CD4-positive, alpha-beta memory T cell (primary cell): ENCODE results near the gene FGL2. TPM values are rescaled to one million over a fixed set of nuclear protein-coding genes. Genes with fewer than 3 reads are reported as not detected.

ENCODE experiments used
- CTCF ChIA-PET: fragments of 350-600 bp; sonication (Branson Sonifier 250); formaldehyde crosslinking; loops from one replicate; lab custom pipeline; 2021; ENCODE audit warnings: inconsistent platforms; ENCODE audit not compliant: partially characterized antibody; lab: Charles Lee
- POLR2A ChIA-PET: fragments of 350-600 bp; sonication (Branson Sonifier 250); formaldehyde crosslinking; loops from one replicate; lab custom pipeline; 2021; ENCODE audit not compliant: partially characterized antibody; lab: Charles Lee
- DNase-seq, 5 donors: peaks; one replicate each; pipeline versions ENCODE4 v3.0.0 to v3.0.0-alpha.2; 2020 to 2022; ENCODE audit warnings: mixed read lengths in 1 of 5
- H3K27ac ChIP-seq: one replicate; pipeline ENCODE4 v1.7.0; 2013; ENCODE audit warnings: low read depth, low read length
- H3K27me3 ChIP-seq: 2 replicates; pipeline ENCODE4 v1.7.0; 2013; ENCODE audit warnings: mild to moderate bottlenecking, low read length, moderate library complexity; ENCODE audit not compliant: insufficient read depth
- H3K36me3 ChIP-seq: 2 replicates; pipeline ENCODE4 v1.7.0; 2013; ENCODE audit warnings: mild to moderate bottlenecking, low read length, moderate library complexity; ENCODE audit not compliant: insufficient read depth
- H3K4me1 ChIP-seq: 2 replicates; pipeline ENCODE4 v1.7.0; 2013; ENCODE audit warnings: mild to moderate bottlenecking, low read length, moderate library complexity; ENCODE audit not compliant: insufficient read depth
- H3K4me3 ChIP-seq, 2 donors: one replicate each; pipeline ENCODE4 v1.7.0; 2013; ENCODE audit warnings: low read length in 2 of 2, mild to moderate bottlenecking in 1 of 2
- H3K9me3 ChIP-seq, 2 donors: one replicate each; pipeline ENCODE4 v1.7.0; 2013; ENCODE audit warnings: low read length in 2 of 2, control low read depth in 1 of 2; ENCODE audit not compliant: control insufficient read depth in 1 of 2
- H3K27ac Mint-ChIP-seq, 7 donors: one replicate each; pipeline ENCODE4 v1.8.0; 2020 to 2021; ENCODE audit warnings: mixed read lengths in 7 of 7, mild to moderate bottlenecking in 6 of 7, inconsistent platforms in 3 of 7, moderate library complexity in 3 of 7
- H3K27me3 Mint-ChIP-seq, 2 donors: one replicate each; pipeline ENCODE4 v1.8.0; 2020 to 2021; ENCODE audit warnings: mixed read lengths in 2 of 2
- H3K36me3 Mint-ChIP-seq, 2 donors: one replicate each; pipeline ENCODE4 v1.8.0; 2020 to 2021; ENCODE audit warnings: mixed read lengths in 2 of 2, inconsistent platforms in 1 of 2, mild to moderate bottlenecking in 1 of 2
- H3K4me1 Mint-ChIP-seq, 4 donors: one replicate each; pipeline ENCODE4 v1.8.0; 2020 to 2021; ENCODE audit warnings: mixed read lengths in 4 of 4, mild to moderate bottlenecking in 1 of 4
- H3K4me3 Mint-ChIP-seq, 8 donors: one replicate each; pipeline ENCODE4 v1.8.0; 2020 to 2021; ENCODE audit warnings: mixed read lengths in 8 of 8, mild to moderate bottlenecking in 7 of 8, moderate library complexity in 6 of 8, inconsistent platforms in 3 of 8
- H3K9me3 Mint-ChIP-seq, 8 donors: one replicate each; pipeline ENCODE4 v1.8.0; 2020 to 2021; ENCODE audit warnings: mixed read lengths in 8 of 8, mild to moderate bottlenecking in 5 of 8, inconsistent platforms in 3 of 8, moderate library complexity in 1 of 8
- intact Hi-C: fragments of 100-400 bp; cut with micrococcal nuclease; formaldehyde crosslinking; loops from one replicate; pipeline ENCODE4 v1.15.1; 2023
- polyA plus RNA-seq, 2 donors: library from polyadenylated mRNA; unstranded; fragments of 300-500 nt; fragmentation: Illumina TruSeq; gene quantifications; one replicate each; pipeline ENCODE4 v1.2.3, GENCODE V29; 2021
- total RNA-seq, 2 experiments: library from RNA; stranded (reverse); gene quantifications; one replicate each; pipeline ENCODE4 v1.2.3, GENCODE V29; 2021

FGL2 gene
- total and polyA plus RNA-seq, 4 experiments from 2014 or later: 2.5 to 4.6 (median 3.7) TPM

DNA sequence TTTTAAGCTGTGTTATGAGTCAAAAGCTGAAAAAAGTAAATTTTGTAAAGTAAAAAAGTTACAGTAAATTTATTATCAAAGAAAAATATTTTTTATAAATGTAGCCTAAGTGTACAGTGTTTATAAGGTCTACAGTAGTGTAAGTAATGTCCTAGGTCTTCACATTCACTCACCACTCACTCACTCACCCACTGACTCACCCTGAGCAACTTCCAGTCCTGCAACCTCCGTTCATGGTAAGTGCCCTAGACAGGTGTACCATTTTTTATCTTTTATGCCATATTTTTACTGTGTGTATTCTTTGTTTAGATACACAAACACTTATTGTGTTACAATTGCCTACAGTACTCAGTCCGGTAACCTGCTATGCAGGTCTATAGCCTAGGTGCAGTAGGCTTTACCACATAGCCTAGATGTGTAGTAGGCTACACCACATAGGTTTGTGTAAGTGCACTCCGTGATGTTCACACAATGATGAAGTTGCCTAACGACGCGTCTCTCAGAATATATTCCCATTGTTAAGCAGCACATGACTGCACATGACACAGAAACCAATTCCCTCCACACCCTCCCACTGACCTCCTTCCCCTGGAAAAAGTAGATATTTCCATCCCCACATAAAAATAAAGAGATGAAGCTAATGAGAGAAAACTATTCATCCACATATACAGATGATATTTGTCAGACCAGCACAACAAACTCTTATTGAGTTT is 44.8 kb upstream of the FGL2 start:
- H3K4me3 Mint-ChIP-seq: no peak overlapping the region
- no peak overlapping the region for H3K27ac ChIP-seq
- no peak for DNase-seq
- no peaks in the 10 kb centered on the region for H3K27me3 Mint-ChIP-seq
- ChIA-PET POLR2A (no interaction called here), CTCF (interaction anchor here (1.9 to 3.8 kb wide), 2 partner anchors 12 to 87 kb away, joined by 5 to 26 read pairs; no protein-coding TSS in a partner anchor)
- intact Hi-C loops: no loop called here
- peaks cover 4 to 15% of the 10 kb centered on the region in 2 donors for H3K36me3 Mint-ChIP-seq
- H3K9me3 ChIP-seq: no peaks in the 10 kb centered on the region
- no peak overlapping the region for H3K4me3 ChIP-seq
- no peak overlapping the region for H3K27ac Mint-ChIP-seq
- H3K27me3 ChIP-seq: no peaks in the 10 kb centered on the region
- no peaks in the 10 kb centered on the region for H3K36me3 ChIP-seq
- peaks cover 7 to 14% (median 8%) of the 10 kb centered on the region in 4 donors for H3K4me1 Mint-ChIP-seq
- no peaks in the 10 kb centered on the region for H3K9me3 Mint-ChIP-seq
- peaks cover 4% of the 10 kb centered on the region for H3K4me1 ChIP-seq

DNA sequence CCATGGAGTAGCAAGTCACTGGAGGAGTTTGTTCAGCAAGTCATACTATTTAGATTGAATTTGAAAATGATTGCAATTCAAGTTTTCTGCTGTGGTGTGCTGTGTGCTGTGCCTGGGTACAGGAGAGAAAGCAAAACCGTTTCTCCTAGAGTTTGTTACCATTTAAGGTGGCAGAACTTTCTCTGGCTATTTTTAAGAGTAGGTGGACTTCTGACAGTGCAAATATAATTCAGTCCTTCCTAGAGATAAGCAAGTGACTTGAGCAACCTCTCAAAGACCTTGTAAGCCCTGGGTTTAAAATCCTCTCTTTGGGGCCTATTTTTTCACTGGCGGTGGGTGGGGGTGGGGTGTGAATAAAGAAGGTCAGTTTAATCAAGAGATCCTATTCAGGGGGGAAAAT is 42.9 kb upstream of the FGL2 start:
- peaks cover 9% of the 10 kb centered on the region for H3K4me1 ChIP-seq
- H3K36me3 ChIP-seq: no peaks in the 10 kb centered on the region
- no peaks in the 10 kb centered on the region for H3K27me3 ChIP-seq
- Mint-ChIP-seq H3K27me3 (no peaks in the 10 kb centered on the region), H3K27ac (peak overlapping the region in 1 of 7 donors; percentile 79), H3K9me3 (peaks cover 0 to 3% (median 0%) of the 10 kb centered on the region in 8 donors), H3K4me1 (peaks cover 14 to 27% (median 17%) of the 10 kb centered on the region in 4 donors), H3K4me3 (no peak overlapping the region), H3K36me3 (peaks cover 8 to 26% of the 10 kb centered on the region in 2 donors)
- no peaks in the 10 kb centered on the region for H3K9me3 ChIP-seq
- intact Hi-C loops: no loop called here
- no peak overlapping the region for H3K27ac ChIP-seq
- POLR2A ChIA-PET: no interaction called here
- H3K4me3 ChIP-seq: no peak overlapping the region
- DNase-seq: no peak
- CTCF ChIA-PET: no interaction called here

DNA sequence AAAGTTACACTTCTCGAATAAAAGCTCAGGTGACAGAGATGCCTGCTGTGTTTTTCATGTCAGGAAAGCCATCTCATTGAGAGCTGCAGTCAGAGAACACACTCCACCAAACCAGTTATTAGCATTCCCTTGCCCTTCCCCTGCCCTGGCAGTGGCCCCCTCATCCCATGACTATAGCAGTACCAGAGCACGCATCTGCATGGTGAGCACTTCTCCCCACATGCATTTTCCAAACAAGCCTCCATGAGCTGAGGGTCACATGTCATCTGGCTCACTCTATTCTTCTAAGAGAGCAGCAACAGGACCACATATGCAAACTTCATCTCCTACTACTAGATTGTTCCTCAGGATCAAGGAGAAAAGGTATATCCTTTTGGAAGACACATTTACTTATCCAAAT is 42.4 kb upstream of the FGL2 start:
- H3K9me3 Mint-ChIP-seq: peaks cover 0 to 3% (median 0%) of the 10 kb centered on the region in 8 donors
- no peak overlapping the region for H3K4me3 Mint-ChIP-seq
- peaks cover 13 to 31% of the 10 kb centered on the region in 2 donors for H3K36me3 Mint-ChIP-seq
- intact Hi-C loops: no loop called here
- H3K27me3 Mint-ChIP-seq: no peaks in the 10 kb centered on the region
- Histone ChIP-seq H3K27me3 (no peaks in the 10 kb centered on the region), H3K27ac (no peak overlapping the region), H3K9me3 (no peaks in the 10 kb centered on the region), H3K36me3 (no peaks in the 10 kb centered on the region), H3K4me1 (peaks cover 9% of the 10 kb centered on the region), H3K4me3 (no peak overlapping the region)
- H3K4me1 Mint-ChIP-seq: peaks cover 14 to 27% (median 17%) of the 10 kb centered on the region in 4 donors
- ChIA-PET CTCF (no interaction called here), POLR2A (no interaction called here)
- no peak overlapping the region for H3K27ac Mint-ChIP-seq
- DNase-seq: no peak

DNA sequence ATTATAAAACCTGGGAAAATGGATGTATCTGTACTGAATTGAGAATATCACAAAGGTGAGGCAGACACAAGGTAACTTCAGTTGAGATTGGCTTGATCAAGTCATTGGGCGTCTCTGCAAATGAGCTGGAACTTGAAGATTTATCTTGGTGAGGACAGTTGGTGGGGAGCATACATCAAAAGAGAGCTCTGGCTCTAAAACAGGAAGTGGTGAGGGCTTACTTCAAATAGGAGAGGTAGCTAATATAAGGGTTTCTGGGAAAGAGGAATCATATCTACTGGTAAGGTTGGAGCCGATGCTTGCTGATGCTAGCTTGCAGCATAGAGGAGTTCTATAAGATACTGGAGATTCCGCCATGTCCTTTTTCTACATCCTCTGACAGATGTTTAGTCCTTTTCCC is 39.9 kb upstream of the FGL2 start:
- Mint-ChIP-seq H3K27me3 (no peaks in the 10 kb centered on the region), H3K4me3 (peak overlapping the region in 1 of 8 donors; percentile 44), H3K27ac (no peak overlapping the region), H3K4me1 (peaks cover 13 to 27% (median 15%) of the 10 kb centered on the region in 4 donors), H3K9me3 (peaks cover 0 to 3% (median 0%) of the 10 kb centered on the region in 8 donors), H3K36me3 (peaks cover 16 to 43% of the 10 kb centered on the region in 2 donors)
- Histone ChIP-seq H3K27ac (no peak overlapping the region), H3K4me3 (no peak overlapping the region), H3K36me3 (no peaks in the 10 kb centered on the region), H3K27me3 (no peaks in the 10 kb centered on the region), H3K4me1 (peaks cover 9% of the 10 kb centered on the region), H3K9me3 (no peaks in the 10 kb centered on the region)
- intact Hi-C loops: no loop called here
- no peak for DNase-seq
- POLR2A ChIA-PET: no interaction called here
- CTCF ChIA-PET: interaction anchor here (3.9 kb wide), 1 partner anchor 8 kb away, joined by 25 read pairs; no protein-coding TSS in a partner anchor

DNA sequence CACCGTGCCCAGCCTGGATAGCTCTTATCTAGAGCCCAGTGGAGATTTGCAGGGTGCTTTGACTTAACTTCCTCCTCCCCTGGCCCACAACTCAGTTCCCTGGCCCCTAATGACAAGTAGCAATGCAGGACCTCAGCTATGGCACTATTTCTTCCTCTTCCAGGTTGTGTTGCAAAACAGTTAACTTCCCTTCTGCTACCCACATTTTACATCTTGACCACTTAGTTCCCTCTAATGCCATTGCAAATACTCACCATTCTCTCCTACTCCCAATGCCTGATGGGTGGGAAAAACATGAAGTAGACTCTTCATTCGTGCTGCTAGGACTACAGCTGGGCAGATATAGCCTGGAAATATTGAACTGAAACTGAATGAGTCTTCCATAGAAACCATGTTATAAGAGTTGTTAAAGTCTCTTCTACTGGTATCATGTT is 39.1 kb upstream of the FGL2 start:
- Histone ChIP-seq H3K36me3 (no peaks in the 10 kb centered on the region), H3K27ac (no peak overlapping the region), H3K4me3 (no peak overlapping the region), H3K9me3 (no peaks in the 10 kb centered on the region), H3K4me1 (peaks cover 9% of the 10 kb centered on the region), H3K27me3 (no peaks in the 10 kb centered on the region)
- ChIA-PET CTCF (interaction anchor here (3.9 kb wide), 1 partner anchor 9 kb away, joined by 25 read pairs; no protein-coding TSS in a partner anchor), POLR2A (interaction anchor here (0.9 kb wide), 1 partner anchor 55 kb away, joined by 3 read pairs; no protein-coding TSS in a partner anchor)
- Mint-ChIP-seq H3K4me3 (no peak overlapping the region), H3K27me3 (no peaks in the 10 kb centered on the region), H3K4me1 (peaks cover 13 to 27% (median 15%) of the 10 kb centered on the region in 4 donors), H3K27ac (peak overlapping the region in 1 of 7 donors; percentile 13), H3K9me3 (peaks cover 0 to 3% (median 0%) of the 10 kb centered on the region in 8 donors), H3K36me3 (peaks cover 16 to 44% of the 10 kb centered on the region in 2 donors)
- no peak for DNase-seq
- intact Hi-C loops: no loop called here

DNA sequence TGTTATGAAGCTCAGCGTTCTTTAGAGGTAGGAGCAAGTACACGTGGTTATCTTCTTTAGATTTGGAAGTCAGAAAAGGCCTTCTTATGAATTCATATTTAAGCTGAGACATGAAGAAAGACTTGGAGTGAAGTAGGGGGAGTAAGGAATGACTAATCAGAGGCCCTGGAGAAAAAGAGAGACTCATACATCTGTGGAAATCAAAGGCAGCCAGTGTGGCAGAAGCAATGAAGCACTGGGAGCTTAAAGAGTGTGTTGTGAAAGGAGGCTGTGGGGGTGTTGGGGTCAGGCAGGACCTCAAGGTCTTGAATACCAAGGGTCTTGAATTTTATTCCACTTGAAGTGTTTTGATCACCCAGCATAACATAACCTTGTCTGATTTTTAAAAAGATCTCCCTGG is 35.7 kb upstream of the FGL2 start:
- H3K27ac Mint-ChIP-seq: peak overlapping the region in 1 of 7 donors; percentile 58
- no peak overlapping the region for H3K4me3 ChIP-seq
- CTCF ChIA-PET: interaction anchor here (1.3 kb wide), 1 partner anchor 12 kb away, joined by 4 read pairs; no protein-coding TSS in a partner anchor

DNA sequence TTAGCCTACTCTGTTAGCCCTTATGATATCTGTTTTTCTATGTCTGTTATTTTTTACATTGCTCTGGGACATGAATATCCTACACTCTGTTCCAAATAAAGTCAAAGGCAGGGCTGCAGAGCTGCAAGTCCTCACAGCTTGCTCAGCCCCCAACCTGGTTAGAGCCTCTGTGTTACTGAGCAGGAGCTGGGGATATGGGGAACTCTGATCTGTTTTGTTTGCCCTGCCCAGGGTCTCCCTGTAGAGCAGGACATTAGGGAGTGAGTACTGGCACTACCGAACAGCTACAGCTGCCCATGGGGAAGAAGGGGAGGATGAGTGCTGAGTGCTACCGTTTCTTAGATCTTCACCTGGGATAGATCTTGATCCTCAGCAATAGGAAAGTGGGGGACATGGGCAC is 32.8 kb upstream of the FGL2 start:
- H3K36me3 ChIP-seq: no peaks in the 10 kb centered on the region
- no peaks in the 10 kb centered on the region for H3K9me3 ChIP-seq
- POLR2A ChIA-PET: no interaction called here
- Mint-ChIP-seq H3K36me3 (peaks cover 17 to 56% of the 10 kb centered on the region in 2 donors), H3K9me3 (peaks cover 2 to 30% (median 16%) of the 10 kb centered on the region in 8 donors), H3K4me1 (no peaks in the 10 kb centered on the region), H3K27me3 (no peaks in the 10 kb centered on the region), H3K27ac (no peak overlapping the region), H3K4me3 (no peak overlapping the region)
- CTCF ChIA-PET: interaction anchor here (1.8 kb wide), 1 partner anchor 15 kb away, joined by 5 read pairs; no protein-coding TSS in a partner anchor
- H3K27me3 ChIP-seq: no peaks in the 10 kb centered on the region
- no peak overlapping the region for H3K27ac ChIP-seq
- no peaks in the 10 kb centered on the region for H3K4me1 ChIP-seq
- no peak for DNase-seq
- H3K4me3 ChIP-seq: no peak overlapping the region
- intact Hi-C loops: no loop called here

More for the DNA sequence above, 35.7 kb upstream of the FGL2 start:
- Mint-ChIP-seq H3K4me3 (no peak overlapping the region), H3K36me3 (peaks cover 17 to 45% of the 10 kb centered on the region in 2 donors), H3K4me1 (peaks cover 12 to 22% (median 15%) of the 10 kb centered on the region in 4 donors), H3K9me3 (peaks cover 2 to 14% (median 10%) of the 10 kb centered on the region in 8 donors), H3K27me3 (no peaks in the 10 kb centered on the region)
- POLR2A ChIA-PET: no interaction called here
- Histone ChIP-seq H3K27ac (no peak overlapping the region), H3K9me3 (no peaks in the 10 kb centered on the region), H3K27me3 (no peaks in the 10 kb centered on the region), H3K4me1 (peaks cover 9% of the 10 kb centered on the region), H3K36me3 (no peaks in the 10 kb centered on the region)
- no peak for DNase-seq
- intact Hi-C loops: no loop called here
